ENCODE data around the gene IGBP1.
"Not testable (repeated sequence)": the region's sequence is repeated elsewhere in the genome, so short reads cannot be mapped to it uniquely, and the experiment has no call there.

The IGBP1 gene

GRCh38 chrX:70133303-70134115 lies at the start of gene IGBP1:
TSS of gene IGBP1 (plus strand) at chrX:70133447. CDS start at chrX:70133948, 501 bp downstream.
- DNase-seq (ENCODE audit: low spot score), result peak; percentile 95

GRCh38 chrX:70084592-70085240 lies 48.5 kb upstream of the IGBP1 start:
- no peak for DNase-seq (ENCODE audit: low spot score)

DNA sequence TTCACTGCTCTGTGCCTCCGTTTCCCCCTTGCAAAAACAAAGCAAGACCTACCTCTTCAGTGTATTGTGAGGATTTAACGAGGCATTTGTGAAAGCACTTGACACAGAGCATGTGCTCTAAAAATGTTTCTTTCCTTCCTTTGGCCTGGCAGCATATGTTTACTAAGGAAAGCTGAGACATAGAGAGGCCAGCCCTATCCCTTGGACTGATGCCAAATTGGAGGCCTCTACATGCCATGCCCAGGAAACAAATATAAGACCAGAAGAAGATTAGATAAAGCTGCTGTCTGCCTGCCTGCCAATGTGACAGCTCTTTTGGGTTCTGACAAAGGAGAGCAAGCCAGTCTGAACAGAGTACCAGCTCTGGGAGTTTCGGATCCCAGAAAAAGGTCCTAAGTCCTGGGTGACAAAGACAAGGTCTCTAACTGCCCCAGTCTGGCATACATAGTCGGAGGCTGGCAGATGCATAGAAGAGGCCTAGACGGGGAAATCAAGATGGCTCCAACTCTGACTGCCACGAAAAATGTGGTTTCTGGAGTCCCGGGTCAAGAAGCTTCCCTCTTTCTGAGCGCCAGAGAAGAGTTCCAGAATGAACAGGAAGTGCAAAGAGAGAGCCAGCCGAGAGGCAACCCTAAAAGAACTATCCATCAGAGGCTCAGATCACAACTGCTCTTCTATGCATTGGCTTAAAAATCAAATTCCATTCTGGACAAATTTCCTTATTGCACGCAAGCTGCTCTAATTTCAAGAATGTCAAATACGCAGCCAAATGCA lies 45.2 kb upstream of the IGBP1 start:
- DNase-seq (ENCODE audit: low spot score), result peak; percentile 11

DNA sequence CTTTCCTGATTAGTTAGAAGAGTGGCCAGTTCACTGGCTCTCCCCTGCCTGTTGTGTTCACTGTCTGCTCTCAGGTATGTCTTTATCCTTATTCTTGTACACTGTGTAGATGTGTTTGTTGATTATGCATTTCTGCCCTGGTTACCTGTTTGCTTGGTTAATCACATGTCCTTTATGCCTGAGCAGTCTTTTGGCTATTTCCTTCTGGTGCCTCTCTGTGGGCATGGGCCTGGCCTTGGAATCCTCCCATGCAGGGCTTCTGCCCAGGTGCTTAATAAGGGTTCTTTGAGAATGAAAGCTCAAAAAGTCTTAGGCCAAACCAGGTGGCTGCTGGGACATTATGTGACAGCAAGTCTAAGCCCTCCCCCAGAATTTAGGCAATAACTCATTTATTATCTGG lies 44.5 kb upstream of the IGBP1 start:
- DNase-seq (ENCODE audit: low spot score), result peak; percentile 9

- DNase-seq (ENCODE audit: low spot score), result no peak
These were observed 43.5 kb upstream of the IGBP1 start for GRCh38 chrX:70089604-70090297.

- no peak for DNase-seq (ENCODE audit: low spot score)
These were observed 41.0 kb upstream of the IGBP1 start for GRCh38 chrX:70092247-70092646.

DNA sequence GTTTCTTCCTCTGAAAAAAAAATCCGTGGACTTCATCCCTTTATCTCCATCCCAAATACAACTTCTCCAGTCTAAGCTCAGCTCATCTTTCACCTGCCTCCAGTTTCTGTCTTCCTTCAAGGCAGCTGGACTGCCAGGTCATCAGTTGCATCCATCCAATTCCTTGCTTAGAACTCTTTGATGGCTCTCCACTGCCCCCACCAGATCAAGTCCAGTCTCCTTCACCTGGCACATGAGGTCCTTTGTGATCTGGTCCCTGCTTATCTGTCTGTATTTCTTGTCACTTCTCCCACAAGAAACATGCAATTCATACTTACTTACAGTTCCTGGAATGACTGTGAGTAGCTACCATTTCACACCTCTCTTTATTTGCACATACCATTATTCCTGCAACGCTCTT lies 37.2 kb upstream of the IGBP1 start:
- no peak for DNase-seq (ENCODE audit: low spot score)

DNA sequence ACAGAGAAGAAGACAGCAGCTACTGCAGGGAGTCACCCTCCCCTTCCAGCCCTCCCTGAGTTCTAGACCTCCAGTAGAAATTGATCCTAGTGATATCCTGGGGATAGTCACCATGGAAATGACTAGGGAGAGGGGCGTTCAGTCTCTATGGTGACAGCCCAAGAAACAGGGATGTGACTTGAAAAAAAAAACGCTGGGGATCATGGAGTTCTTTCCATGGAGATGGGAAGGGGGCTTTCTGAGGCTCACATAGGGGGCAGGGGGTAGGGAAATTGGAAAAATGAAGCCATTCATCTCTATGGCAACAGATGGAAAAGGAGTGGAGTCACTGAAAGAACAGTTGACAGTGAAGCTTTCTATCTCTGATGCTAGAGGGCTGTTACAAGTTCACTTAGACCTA lies 28.0 kb upstream of the IGBP1 start:
- DNase-seq (ENCODE audit: low spot score), result no peak

DNA sequence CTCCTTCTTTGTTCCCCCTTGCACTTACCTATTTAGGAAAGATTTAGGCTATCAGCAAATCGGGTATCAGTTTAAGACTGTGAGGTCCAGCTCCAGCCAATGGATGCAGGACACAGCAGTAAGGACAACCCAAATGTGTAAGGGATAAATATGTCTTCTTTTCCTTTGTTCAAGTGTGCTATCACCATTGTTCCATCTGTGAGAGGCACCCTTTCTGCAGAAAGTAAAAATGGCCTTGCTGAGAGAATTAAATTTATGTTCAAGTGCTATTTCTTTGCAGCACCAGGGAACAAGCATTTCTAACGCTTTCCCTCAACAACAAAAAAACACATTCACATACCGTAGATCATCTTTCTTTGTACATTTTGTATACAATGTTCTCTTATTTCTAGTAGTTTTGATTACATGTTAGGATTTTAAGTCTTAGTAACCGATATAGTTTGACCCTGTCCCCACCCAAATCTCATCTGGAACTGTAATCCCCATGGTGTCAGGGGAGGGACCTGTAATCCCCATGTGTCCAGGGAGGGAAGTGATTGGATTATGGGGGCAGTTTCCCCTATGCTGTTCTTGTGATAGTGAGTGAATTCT lies 21.7 kb upstream of the IGBP1 start:
- not testable (repeated sequence) for DNase-seq (ENCODE audit: low spot score)

GRCh38 chrX:70117738-70118137 lies 15.5 kb upstream of the IGBP1 start:
- DNase-seq (ENCODE audit: low spot score), result no peak

- DNase-seq (ENCODE audit: low spot score), result not testable (repeated sequence)
These were observed 10.2 kb upstream of the IGBP1 start for GRCh38 chrX:70123014-70123413.

GRCh38 chrX:70124678-70125077 lies 8.6 kb upstream of the IGBP1 start:
- no peak for DNase-seq (ENCODE audit: low spot score)

- no peak for DNase-seq (ENCODE audit: low spot score)
These were observed 5.2 kb upstream of the IGBP1 start for GRCh38 chrX:70128071-70128470.

DNA sequence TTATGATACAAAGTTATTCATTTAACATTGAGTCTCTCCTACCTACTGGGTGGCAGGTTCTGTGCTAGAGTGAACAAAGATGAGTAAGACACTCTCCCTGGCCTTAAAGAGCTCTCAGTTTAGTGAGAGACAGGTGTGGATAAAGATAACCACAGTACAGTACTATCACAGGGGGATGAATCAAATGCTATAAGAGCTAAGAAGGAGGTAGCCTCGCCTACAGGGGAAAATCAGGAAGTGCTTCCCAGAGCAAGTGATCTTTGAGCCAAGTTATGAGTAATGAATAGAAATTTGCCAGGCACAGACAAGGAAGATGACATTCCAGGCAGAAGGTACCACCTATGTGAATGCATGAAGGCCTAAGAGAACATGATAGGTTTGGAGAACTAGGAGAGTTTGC lies 3.4 kb upstream of the IGBP1 start:
- DNase-seq (ENCODE audit: low spot score), result no peak

- DNase-seq (ENCODE audit: low spot score), result peak; percentile 6
These were observed 1.0 kb upstream of the IGBP1 start for GRCh38 chrX:70132224-70132623.

DNA sequence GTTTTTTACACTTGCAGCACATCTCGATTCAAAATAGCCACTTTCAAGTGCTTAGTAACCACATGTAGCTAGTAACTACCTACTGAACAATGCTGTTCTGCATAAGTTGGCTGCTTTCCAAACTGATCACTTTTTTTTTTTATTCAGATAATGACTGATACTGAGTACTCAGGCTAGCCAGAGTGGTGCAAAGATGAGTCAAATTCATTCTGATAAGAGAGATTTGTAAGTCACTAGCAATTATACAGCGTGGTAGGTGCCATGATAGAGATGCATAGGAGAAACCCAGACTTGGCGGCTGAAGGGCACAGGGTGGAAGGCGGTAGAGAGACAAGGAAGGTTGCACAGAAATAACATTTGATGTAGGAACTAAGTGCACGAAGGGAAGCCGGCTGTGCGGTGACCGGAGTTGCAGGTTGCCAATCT lies 357 bp upstream of the IGBP1 start:
- no peak for DNase-seq (ENCODE audit: low spot score)

DNA sequence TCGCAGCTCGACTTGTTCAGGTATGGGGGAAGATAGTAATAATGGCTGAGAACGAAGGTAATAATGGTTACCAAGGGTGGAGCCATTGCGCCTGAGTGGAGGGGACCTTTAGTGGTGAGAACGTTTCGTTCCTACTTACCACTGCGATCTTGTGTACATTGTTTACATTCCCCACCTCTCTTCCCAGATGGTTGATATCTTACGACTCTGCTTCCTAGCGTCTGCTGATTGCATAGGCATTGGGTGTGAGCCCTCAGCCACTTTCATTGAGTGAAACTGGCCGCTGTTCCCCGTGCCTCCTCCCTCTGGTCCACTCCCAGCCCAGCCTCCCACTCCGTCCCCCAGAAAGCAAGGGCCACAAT lies 850 bp downstream of the IGBP1 start:
- no peak for DNase-seq (ENCODE audit: low spot score)

- DNase-seq (ENCODE audit: low spot score), result no peak
These were observed 5.4 kb downstream of the IGBP1 start for GRCh38 chrX:70138622-70139021.

- no peak for DNase-seq (ENCODE audit: low spot score)
These were observed 6.5 kb downstream of the IGBP1 start for GRCh38 chrX:70139736-70140135.

DNA sequence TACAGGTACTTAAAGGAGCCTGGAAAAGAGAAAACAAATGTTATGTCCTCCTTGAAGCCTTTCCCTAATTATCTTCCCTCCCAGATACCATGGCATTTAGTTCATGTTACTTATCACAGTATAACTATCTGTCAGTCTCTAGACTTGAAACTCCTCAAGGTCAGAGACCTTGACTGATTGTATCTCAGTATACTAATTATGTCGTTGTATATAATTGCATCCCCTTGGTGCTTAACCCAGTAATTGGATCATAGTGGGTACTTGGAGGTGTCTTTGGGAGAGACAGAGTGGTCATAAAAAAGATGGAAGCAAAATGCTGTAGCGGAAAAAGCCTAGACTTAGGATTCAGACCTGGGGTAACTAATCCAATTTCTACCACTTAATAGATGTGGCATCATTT lies 8.1 kb downstream of the IGBP1 start:
- no peak for DNase-seq (ENCODE audit: low spot score)

DNA sequence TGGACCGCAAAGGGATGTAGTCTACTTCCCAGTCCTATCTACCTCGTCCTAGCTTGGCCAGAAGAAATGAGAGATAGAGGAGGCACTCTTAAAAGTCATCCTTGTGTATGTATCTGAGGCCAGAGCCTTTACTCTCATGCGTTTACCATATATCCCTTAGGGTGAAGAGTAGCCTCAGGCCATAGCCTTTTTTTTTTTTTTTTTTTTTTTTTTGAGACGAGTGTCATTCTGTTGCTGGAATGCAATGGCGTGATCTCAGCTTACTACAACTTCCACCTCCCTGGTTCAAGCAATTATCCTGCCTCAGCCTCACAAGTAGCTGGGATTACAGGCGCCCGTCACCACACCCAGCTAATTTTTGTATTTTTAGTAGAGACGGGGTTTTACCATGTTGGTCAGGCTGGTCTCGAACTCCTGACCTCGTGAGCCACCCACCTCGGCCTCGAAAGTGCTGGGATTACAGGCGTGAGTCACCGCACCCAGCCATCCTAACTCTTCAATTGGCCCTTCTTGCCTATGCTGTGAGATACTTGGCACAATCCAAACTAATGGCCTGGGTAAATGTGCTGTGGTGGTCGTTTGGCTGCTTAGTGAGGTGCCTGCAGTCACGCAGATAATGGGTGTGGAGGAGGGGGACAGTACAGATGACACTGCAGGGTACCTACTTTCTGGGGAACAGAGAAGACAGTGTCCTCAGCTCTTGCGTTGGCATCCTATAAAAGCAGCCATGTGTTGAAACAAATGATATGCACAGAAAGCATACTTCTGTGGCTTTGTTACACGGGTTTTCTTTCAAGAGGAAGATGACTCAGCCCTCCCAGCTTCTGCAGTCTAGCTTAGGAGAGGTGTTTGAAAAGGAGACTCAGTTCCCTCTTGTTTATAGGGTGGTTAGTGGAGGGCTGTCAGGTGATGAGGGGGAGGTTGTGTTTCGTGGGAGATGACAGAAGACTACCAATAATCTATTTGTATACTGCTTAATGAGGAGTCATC lies 33.6 kb downstream of the IGBP1 start:
- no peak for DNase-seq (ENCODE audit: low spot score)
